Stimulated activated CD4-positive, alpha-beta T cell treated with anti-CD3 and anti-CD28 coated beads, Interleukin-2, amount 100 ng/mL, for 48 hours (primary cell): Measurements from ENCODE around the gene NFATC1.
"Not testable (repeated sequence)": the region's sequence is repeated elsewhere in the genome, so short reads cannot be mapped to it uniquely, and the experiment has no call there.

ENCODE experiments used
- DNase-seq, 2 donors: peaks; one replicate each; pipeline ENCODE4 v3.0.0-alpha.2; 2020

The NFATC1 gene

DNA sequence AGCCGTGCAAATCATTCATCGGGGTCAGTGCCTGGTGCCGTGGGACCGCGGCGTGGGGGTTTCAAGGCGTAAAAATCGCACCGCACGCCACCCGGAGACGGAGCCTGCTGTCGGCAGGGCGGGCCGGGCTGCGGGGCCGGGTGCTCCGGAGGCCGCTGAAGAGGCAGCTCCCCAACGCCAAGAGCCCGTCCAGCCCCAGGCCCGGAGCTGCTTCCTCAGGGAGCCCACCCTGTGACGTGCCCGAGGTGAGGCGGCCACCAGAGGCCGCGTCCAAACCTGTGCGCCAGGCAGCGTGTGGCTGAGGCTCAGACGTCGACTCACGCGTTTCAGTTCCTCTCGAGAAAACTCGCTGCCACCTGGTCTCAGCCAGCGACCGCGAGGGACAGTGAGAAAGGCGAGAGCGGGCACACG lies 98.1 kb downstream of the NFATC1 start:
- DNase-seq: no peak

DNA sequence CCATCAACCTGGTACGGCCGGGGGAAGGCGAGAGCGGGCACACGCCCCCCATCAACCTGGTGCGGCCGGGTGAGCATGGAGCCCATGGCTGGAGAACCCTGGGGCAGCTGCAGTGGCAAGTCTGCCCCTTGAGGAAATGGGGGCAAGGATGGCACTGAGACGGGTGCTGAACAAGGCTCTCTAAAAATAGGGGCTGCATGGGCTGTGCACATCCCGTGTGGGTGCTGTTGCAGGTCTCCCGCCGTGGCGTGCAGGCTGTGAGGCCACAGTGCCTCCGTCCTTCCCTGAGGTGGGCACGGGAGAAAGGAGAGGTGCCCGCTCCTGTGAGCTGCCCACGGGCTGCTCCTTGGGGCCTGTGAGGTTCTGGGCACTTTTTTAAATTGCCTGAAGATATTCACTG lies 99.2 kb downstream of the NFATC1 start:
- DNase-seq: no peak

GRCh38 chr18:79495591-79496071 lies 99.9 kb downstream of the NFATC1 start:
- DNase-seq: no peak

DNA sequence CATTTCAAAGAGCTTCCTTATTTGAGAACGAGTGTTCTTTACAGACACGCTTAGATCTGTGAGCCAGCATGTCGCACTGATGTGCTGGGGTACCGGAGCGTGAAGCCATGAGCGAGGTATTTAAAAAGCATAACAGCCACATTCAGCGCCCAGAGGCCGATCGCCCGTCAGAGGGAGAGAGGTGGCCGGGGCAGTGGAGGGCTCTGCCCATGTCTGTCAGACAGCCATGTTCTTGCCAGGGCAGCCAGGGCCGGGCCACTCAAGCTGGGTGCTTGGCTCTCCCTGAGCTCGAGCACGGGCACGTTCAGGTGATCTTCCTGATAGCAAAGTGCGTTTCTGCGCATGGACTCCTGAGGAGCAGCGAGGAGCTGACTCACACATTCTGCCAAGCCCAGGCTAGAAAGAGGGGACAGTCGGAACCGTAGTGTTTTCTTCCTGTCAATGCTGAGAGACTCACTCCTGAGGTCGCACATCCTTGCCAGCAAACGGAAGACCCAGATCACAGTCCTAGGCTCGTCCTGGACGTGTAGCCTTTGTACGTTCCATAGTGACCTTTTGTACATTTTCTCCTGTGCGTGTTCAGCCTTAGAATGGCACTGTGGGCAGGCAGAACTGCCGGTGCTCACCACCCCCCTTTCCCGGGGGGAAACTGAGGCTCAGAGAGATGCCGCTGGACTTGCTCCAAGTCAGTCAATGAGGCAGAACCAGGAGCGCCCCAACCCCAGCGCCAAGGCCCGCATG lies 100.7 kb downstream of the NFATC1 start:
- DNase-seq: no peak

DNA sequence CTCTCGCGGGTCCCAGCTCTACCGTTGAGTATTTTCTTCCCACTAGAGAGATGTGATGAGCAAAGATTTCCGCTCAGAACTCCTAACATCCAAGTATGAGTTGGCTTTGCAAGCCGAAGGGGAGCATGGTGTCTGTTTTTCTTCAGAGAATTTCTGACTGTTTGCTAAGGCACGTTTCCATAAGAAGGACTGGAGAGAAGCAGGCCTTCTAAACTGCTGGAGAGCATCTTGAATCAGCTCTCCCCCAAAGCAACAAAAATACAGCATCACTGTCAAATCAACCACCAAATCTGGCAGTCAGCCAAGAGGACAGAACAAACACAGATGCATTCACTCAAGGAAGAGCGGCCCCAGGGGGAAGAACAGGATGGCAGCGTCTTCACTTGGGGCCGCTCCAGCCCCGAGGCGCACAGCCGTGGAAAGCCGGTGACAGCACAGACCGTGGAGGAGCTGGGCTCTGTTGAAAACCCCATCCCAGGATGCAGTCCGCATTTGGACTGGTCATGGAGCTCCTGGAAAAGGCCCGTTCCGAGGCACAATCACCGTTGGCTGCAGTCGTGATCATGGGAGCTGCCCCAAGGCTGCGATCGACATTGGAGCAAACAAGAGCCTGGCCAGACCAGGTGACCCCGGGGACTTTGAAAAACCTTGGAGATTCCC lies 101.4 kb downstream of the NFATC1 start:
- DNase-seq: no peak

GRCh38 chr18:79497638-79498081 lies 101.9 kb downstream of the NFATC1 start:
- DNase-seq: no peak

- DNase-seq: no peak
These were observed 102.9 kb downstream of the NFATC1 start for GRCh38 chr18:79498662-79499061.

DNA sequence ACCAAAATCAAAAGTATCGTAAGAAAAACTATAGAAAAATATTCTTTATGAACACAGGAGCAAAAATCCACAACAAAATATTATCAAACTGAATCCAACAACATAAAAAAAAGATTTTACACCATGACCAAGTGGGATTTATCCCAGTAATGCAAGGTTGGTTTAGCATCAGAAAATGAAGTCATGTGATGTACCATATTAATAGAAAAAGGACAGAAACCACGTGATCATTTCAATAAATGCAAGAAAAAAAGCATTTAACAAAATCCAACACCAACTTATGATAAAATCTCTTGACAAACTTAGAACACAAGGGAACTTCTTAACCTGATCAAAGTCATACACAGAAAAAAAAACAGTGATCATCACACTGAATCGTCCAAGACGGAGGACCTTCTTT lies 105.3 kb downstream of the NFATC1 start:
- no peak for DNase-seq

GRCh38 chr18:79502782-79503181 lies 107.1 kb downstream of the NFATC1 start:
- DNase-seq: no peak

- no peak for DNase-seq
These were observed 107.7 kb downstream of the NFATC1 start for GRCh38 chr18:79503406-79503805.

GRCh38 chr18:79504034-79504433 lies 108.3 kb downstream of the NFATC1 start:
- no peak for DNase-seq

DNA sequence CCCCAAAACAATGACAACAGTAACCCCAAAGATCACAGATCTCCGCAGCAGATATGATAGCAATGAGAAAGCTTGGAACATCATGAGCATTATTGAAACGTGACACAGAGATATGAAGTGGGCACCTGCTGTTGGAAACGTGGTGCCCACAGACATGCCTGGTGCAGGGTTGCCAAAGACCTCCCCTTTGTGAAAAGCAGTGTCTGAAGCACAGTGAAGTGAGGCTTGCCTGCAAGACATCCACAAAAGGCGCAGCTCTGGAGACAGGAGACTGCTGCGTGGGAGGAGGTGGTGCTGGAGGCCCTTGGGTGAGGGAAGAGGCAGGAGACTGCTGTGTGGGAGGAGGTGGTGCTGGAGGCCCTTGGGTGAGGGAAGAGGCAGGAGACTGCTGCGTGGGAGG lies 108.8 kb downstream of the NFATC1 start:
- not testable (repeated sequence) for DNase-seq

DNA sequence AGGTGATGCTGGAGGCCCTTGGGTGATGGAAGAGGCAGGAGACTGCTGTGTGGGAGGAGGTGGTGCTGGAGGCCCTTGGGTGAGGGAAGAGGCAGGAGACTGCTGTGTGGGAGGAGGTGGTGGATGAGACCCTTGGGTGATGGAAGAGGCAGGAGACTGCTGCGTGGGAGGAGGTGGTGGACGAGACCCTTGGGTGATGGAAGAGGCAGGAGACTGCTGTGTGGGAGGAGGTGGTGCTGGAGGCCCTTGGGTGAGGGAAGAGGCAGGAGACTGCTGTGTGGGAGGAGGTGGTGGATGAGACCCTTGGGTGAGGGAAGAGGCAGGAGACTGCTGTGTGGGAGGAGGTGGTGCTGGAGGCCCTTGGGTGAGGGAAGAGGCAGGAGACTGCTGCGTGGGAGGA lies 109.7 kb downstream of the NFATC1 start:
- DNase-seq: not testable (repeated sequence)

DNA sequence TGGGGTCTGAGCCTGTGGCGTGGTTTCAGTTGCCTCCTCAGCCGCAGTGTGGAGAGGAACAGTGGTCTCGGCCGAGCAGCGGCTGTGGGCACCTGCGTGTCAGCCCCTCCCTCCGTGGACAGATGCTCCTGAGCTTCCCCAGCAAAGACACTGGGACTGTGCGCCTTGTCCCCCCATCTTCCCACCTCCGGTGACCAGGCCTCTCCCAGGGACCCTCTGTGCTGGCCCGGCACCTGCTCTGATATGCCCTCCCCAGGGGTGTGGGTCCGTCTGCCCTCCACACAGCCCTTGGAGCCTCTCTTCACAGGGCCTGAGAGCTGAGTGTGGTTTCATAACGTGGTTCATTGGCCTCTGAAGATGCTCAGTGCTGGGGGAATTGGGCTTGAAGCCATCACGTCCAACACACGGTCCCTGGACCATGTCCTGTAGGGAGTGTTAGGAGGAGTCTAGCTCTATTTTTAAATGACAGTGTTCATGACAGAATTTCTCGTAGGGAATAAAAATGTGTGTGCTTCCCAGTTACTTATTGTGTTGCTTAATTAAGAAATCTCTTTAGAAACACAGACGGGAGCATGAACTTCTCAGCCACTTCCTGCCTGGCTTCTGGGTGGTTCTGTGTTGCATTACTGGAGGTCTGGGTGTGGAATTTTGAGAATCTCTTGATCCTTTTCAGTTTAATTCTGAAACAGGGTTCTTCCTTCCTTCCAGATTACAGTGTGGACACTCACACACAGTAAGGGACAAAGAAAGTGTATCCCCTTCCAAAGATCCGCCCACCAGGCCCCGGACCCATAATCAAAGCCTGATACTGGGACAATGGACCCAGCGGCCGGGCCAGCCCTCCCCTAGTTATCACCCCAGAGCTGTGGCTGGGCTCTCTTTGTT lies 110.7 kb downstream of the NFATC1 start:
- no peak for DNase-seq

GRCh38 chr18:79507076-79507545 lies 111.4 kb downstream of the NFATC1 start:
- no peak for DNase-seq

- no peak for DNase-seq
These were observed 112.1 kb downstream of the NFATC1 start for GRCh38 chr18:79507546-79508480.

- no peak for DNase-seq
These were observed 113.1 kb downstream of the NFATC1 start for GRCh38 chr18:79508565-79509535.

DNA sequence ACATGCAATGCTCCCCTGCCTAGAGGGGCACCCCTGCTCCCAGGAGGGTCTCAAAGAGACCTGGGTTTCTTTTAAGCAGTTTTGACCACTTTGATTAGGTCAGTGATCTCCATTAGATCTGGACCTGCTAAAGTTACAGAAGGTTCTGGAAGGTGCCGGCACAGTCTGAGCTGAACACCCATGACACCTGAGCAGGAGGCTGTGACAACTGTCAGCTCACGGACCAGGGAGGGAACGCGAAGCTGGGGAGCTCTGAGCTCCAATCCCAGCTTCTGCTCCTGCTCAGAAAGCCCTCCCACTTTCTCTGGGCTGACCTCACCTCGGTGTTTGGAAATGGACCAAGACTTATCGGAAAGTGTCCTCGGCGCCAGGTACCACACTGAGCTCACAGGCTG lies 113.8 kb downstream of the NFATC1 start:
- no peak for DNase-seq

- DNase-seq: no peak
These were observed 114.4 kb downstream of the NFATC1 start for GRCh38 chr18:79510046-79510685.

- DNase-seq: no peak
These were observed 115.1 kb downstream of the NFATC1 start for GRCh38 chr18:79510731-79511241.
